Adrenal gland (tissue), 12 donors: Measurements from ENCODE around the gene TMED4. TPM values are rescaled to one million over a fixed set of nuclear protein-coding genes. Genes with fewer than 3 reads are reported as not detected.

Experiments
- DNase-seq, 7 donors: peaks; one replicate each; pipeline ENCODE4 v3.0.0-alpha.2; 2019 to 2020
- H3K27ac ChIP-seq, 5 donors: fragments of 200-600 bp; sonication (generic) in 4 of 5; 1 replicate in 3 of 5; 2 replicates in 2 of 5; pipeline versions ENCODE4 v1.5.1 to v1.8.0; 2016 to 2020; ENCODE audit warnings: mild to moderate bottlenecking in 1 of 5
- H3K27me3 ChIP-seq: fragments of 200-600 bp; 2 replicates; pipeline ENCODE4 v1.8.0; 2021
- H3K36me3 ChIP-seq, 2 donors: fragments of 200-600 bp; replicated peaks in 1 of 2; 1 replicate in 1 of 2; 2 replicates in 1 of 2; pipeline versions ENCODE4 v1.5.1 to v1.8.0; 2018 to 2022
- H3K4me1 ChIP-seq, 2 donors: fragments of 200-600 bp; replicated peaks in 1 of 2; 1 replicate in 1 of 2; 2 replicates in 1 of 2; pipeline versions ENCODE4 v1.5.1 to v1.8.0; 2018 to 2021
- H3K4me3 ChIP-seq, 4 donors: fragments of 200-600 bp; sonication (generic) in 3 of 4; one replicate each; pipeline ENCODE4 v1.5.1; 2016 to 2018
- H3K9me3 ChIP-seq, 3 donors: fragments of 200-600 bp; sonication (generic) in 1 of 3; replicated peaks in 1 of 3; 1 replicate in 2 of 3; 2 replicates in 1 of 3; pipeline versions ENCODE4 v1.5.1 to v1.8.0; 2016 to 2021
- POLR2A ChIP-seq, 2 donors: fragments of 450-650 bp; IDR thresholded peaks; one replicate each; pipeline ENCODE4 v1.6.1; 2017; ENCODE audit warnings: antibody characterized with exemption in 2 of 2, mild to moderate bottlenecking in 2 of 2, moderate library complexity in 1 of 2
- WGBS, 4 donors: extraction: QIAGEN DNeasy Blood & Tissue Kit in 2 of 4; methylation state at CpG; one replicate each; pipeline versions ENCODE4 v1.1.5 to v1.1.7; 2013 to 2017; 5-methylcytosine and 5-hydroxymethylcytosine counted together
- intact Hi-C, 2 donors: fragments of 100-400 bp; cut with DNase I; formaldehyde crosslinking; loops; one replicate each; pipeline versions ENCODE4 v1.14.1 to v1.15.0; 2022 to 2023
- polyA plus RNA-seq, 3 donors: library from polyadenylated mRNA; stranded (reverse); fragments of 200-250 nt in 2 of 3; fragments of 350-450 nt in 1 of 3; fragmentation: Illumina TruSeq in 1 of 3; extraction: RNeasy Lipid Tissue Mini Kit (QIAGEN cat#74804) in 1 of 3; gene quantifications; one replicate each; pipeline ENCODE4 v1.2.3, GENCODE V29; 2013 to 2014
- total RNA-seq, 9 donors: library from RNA; depleted of rRNA in 4 of 9; stranded (reverse); fragments of >200 nt in 4 of 9; fragments of 120-200 nt in 1 of 9; fragmentation: NEBNext Ultra II Directional in 1 of 9; extraction: Animal tissue kit (Norgen Biotek cat#: 25700) in 1 of 9; gene quantifications; one replicate each; pipeline versions ENCODE4 v1.1.0 to v1.2.4, GENCODE V29; 2013 to 2023
- TF ChIP-seq, protein P1 (sequence below), 6 experiments: fragments of 450-650 bp in 4 of 6; fragments of 200-600 bp in 2 of 6; sonication (generic) in 1 of 6; IDR thresholded peaks; 1 replicate in 5 of 6; 2 replicates in 1 of 6; pipeline versions ENCODE4 v1.5.1 to v1.8.0; 2016 to 2021; ENCODE audit warnings: antibody characterized with exemption in 6 of 6, mild to moderate bottlenecking in 2 of 6, moderate library complexity in 1 of 6
- donor health status: healthy with polysubstance abuse.
- donor health status: Bipolar disorder and iron deficiency.
- donor health status: DM: yes; HTN: yes; CAD: no.
- donor health status: DM: no; HTN: no; CAD: no.
- donor health status: DM: no; HTN: no; CAD: no.
- donor health status: DM: yes; HTN: yes; CAD: no.

TMED4 gene
- total and polyA plus RNA-seq, 12 donors, result 45.2 to 189 (median 112) TPM

DNA sequence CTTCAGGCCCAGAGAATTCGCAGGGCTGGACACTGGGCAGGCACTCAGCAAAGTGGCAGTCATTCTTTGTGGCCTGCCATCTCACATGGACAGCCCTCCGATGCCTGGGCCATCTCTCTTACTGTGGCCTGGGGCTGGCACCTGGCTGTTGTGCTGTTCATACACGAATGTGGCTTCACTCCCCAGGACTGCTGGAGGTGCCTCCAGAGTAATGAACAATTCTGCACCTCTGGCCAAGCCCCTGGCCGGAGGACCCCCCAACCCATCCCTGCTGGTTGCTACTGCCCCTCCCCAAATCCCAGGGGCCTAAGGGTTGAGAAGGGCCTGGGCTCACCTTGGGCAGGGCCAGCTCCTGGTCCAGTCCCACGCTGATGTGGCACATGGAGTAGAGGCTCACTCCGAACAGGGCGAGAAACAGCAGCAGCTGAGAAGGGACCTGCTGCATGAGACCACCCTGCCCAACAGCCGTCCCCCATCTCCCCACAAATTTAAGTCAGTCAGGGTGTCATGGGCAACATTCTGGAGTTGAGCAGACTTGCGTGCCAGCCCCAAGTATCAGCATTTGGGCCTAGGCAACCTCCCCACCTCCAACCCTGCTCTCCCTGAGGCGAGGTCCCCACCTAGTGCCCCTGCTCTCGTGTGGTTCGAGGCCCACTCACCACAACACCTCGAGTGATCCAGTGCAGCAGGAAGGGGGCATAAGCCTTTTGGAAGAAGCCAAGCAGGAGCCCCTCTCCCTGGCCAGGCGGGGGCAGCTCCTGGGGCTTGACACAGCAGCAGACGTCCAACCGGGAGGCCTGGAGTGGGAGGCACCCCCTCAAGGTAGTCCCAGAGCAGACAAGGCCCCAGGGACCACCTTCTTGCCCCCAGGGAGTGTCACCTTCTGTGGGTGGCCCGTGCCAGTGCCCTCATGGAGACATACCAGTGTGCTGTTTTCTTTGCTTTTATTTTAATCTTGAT lies 50.3 kb downstream of the TMED4 start:
- Histone ChIP-seq H3K4me3 (no peak overlapping the region), H3K36me3 (no peaks in the 10 kb centered on the region), H3K27ac (no peak overlapping the region), H3K9me3 (no peaks in the 10 kb centered on the region), H3K4me1 (no peaks in the 10 kb centered on the region), H3K27me3 (no peaks in the 10 kb centered on the region)
- no peak for TF ChIP-seq POLR2A (IDR thresholded peaks at IDR 0.05)
- TF ChIP-seq, protein P1, sequence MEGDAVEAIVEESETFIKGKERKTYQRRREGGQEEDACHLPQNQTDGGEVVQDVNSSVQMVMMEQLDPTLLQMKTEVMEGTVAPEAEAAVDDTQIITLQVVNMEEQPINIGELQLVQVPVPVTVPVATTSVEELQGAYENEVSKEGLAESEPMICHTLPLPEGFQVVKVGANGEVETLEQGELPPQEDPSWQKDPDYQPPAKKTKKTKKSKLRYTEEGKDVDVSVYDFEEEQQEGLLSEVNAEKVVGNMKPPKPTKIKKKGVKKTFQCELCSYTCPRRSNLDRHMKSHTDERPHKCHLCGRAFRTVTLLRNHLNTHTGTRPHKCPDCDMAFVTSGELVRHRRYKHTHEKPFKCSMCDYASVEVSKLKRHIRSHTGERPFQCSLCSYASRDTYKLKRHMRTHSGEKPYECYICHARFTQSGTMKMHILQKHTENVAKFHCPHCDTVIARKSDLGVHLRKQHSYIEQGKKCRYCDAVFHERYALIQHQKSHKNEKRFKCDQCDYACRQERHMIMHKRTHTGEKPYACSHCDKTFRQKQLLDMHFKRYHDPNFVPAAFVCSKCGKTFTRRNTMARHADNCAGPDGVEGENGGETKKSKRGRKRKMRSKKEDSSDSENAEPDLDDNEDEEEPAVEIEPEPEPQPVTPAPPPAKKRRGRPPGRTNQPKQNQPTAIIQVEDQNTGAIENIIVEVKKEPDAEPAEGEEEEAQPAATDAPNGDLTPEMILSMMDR (IDR thresholded peaks at IDR 0.05), result no peak
- WGBS, 4 donors, result 75 to 87% (median 82%) methylated on average over 8 to 17 of the region's 17 CpGs
- no peak for DNase-seq
- intact Hi-C loops, result no loop called here

DNA sequence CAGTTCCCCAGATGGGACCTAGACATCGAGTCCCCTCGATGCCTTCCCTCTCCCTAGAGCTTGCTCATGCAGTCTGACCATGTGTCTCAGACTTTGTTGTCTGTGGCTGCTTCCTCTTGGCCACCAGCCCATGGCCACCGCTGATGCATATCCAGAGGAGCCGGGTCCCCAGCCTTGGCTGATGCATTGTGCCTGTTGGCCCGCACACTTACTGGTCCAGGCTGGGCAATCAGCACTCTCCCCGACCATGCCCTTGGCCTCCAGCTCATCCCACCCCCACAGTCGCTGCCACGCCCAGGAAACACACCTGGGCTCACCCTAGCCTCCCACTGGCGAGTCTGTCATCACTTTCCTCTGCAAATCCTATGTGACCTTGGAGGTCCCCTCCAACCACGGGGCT lies 51.0 kb downstream of the TMED4 start:
- Histone ChIP-seq H3K36me3 (no peaks in the 10 kb centered on the region), H3K4me1 (no peaks in the 10 kb centered on the region), H3K27me3 (no peaks in the 10 kb centered on the region), H3K27ac (no peak overlapping the region), H3K9me3 (no peaks in the 10 kb centered on the region), H3K4me3 (no peak overlapping the region)
- intact Hi-C loops, result no loop called here
- WGBS, 4 donors, result 44 to 79% (median 54%) methylated on average over 6 to 10 of the region's 10 CpGs
- peak; percentile 65 to 88 (median 79) for DNase-seq
- TF ChIP-seq, protein P1 (IDR thresholded peaks at IDR 0.05), result no peak
- no peak for TF ChIP-seq POLR2A (IDR thresholded peaks at IDR 0.05)

Other genes starting within 250 kb of the TMED4 start
- 100 to 1,000 TPM in 3 of 9 donors, 10 to 100 TPM in 6; 33.1 to 136 (median 78.9) TPM for gene NUDCD3, start 91.6 kb downstream of the TMED4 start, total RNA-seq
- 10 to 100 TPM; 30.5 to 85.7 (median 37.0) TPM for gene NUDCD3, start 91.6 kb downstream of the TMED4 start, polyA plus RNA-seq
- under 1 TPM in 7 of 9 donors, not detected in 2; under 0.01 to 0.42 (median 0.08) TPM for gene NPC1L1, start 40.9 kb downstream of the TMED4 start, total RNA-seq
- under 1 TPM; 0.02 to 0.48 (median 0.20) TPM for gene NPC1L1, start 40.9 kb downstream of the TMED4 start, polyA plus RNA-seq
- 10 to 100 TPM; 35.9 to 91.8 (median 57.0) TPM for gene DDX56, start 8.3 kb downstream of the TMED4 start, total RNA-seq
- gene DDX56, start 8.3 kb downstream of the TMED4 start, polyA plus RNA-seq, result 100 to 1,000 TPM in 2 of 3 donors, 10 to 100 TPM in 1; 71.4 to 543 (median 232) TPM
- gene OGDH, start 24.4 kb upstream of the TMED4 start, total RNA-seq, result 100 to 1,000 TPM in 8 of 9 donors, 10 to 100 TPM in 1; 70.3 to 284 (median 151) TPM
- gene OGDH, start 24.4 kb upstream of the TMED4 start, polyA plus RNA-seq, result 100 to 1,000 TPM in 1 of 3 donors, 10 to 100 TPM in 2; 46.0 to 148 (median 59.8) TPM
- gene ZMIZ2, start 166.6 kb upstream of the TMED4 start, total RNA-seq, result 100 to 1,000 TPM in 1 of 9 donors, 10 to 100 TPM in 7, 1 to 10 TPM in 1; 7.9 to 116 (median 50.5) TPM
- gene ZMIZ2, start 166.6 kb upstream of the TMED4 start, polyA plus RNA-seq, result 100 to 1,000 TPM in 1 of 3 donors, 10 to 100 TPM in 2; 33.3 to 280 (median 96.3) TPM
- 1,000 to 10,000 TPM in 5 of 9 donors, 100 to 1,000 TPM in 4; 589 to 2,403 (median 1,205) TPM for gene PPIA, start 214.4 kb upstream of the TMED4 start, total RNA-seq
- 1,000 to 10,000 TPM; 1,388 to 3,672 (median 3,342) TPM for gene PPIA, start 214.4 kb upstream of the TMED4 start, polyA plus RNA-seq